HEK293 (cell line): ENCODE results near the gene QRICH1.

Experiments used
- CTCF ChIA-PET: fragments of 350-600 bp; formaldehyde crosslinking; extraction: SDS; loops from one replicate; lab custom pipeline; 2021; ENCODE audit warnings: antibody characterized with exemption; lab: Yijun Ruan, JAX
- POLR2A ChIA-PET: fragments of 300-600 bp; formaldehyde crosslinking; extraction: SDS; loops from one replicate; lab custom pipeline; 2020; ENCODE audit warnings: antibody characterized with exemption, inconsistent platforms; lab: Yijun Ruan, JAX
- H3K27ac ChIP-seq: fragments of 200-500 bp; sonication (Bioruptor generic); 2 replicates; pipeline ENCODE4 v1.5.1; 2014; ENCODE audit warnings: low read depth, low read length, control low read depth, inconsistent platforms; ENCODE audit errors: extremely low read depth
- H3K36me3 ChIP-seq, 2 experiments: fragments of 200-500 bp in 1 of 2; sonication (Bioruptor generic) in 1 of 2; 1 replicate in 1 of 2; 2 replicates in 1 of 2; pipeline ENCODE4 v1.5.1; 2014 to 2017; ENCODE audit warnings: inconsistent platforms in 2 of 2, low read length in 2 of 2; ENCODE audit not compliant: control insufficient read depth in 2 of 2, insufficient read depth in 1 of 2
- H3K4me1 ChIP-seq: fragments of 200-500 bp; sonication (Bioruptor generic); 2 replicates; pipeline ENCODE4 v1.5.1; 2014; ENCODE audit warnings: mild to moderate bottlenecking, low read length, inconsistent platforms; ENCODE audit not compliant: control insufficient read depth, insufficient read depth
- H3K4me3 ChIP-seq: 2 replicates; pipeline ENCODE4 v1.5.1; 2011; ENCODE audit warnings: low read depth, mild to moderate bottlenecking, control low read depth, low read length, moderate library complexity
- H3K9me3 ChIP-seq: fragments of 200-500 bp; sonication (Bioruptor generic); 2 replicates; pipeline ENCODE4 v1.5.1; 2014; ENCODE audit warnings: low read depth, low read length, inconsistent platforms; ENCODE audit not compliant: control insufficient read depth, insufficient read depth
- GLIS2 ChIP-seq: fragments of 450-650 bp; formaldehyde crosslinking; IDR thresholded peaks from 2 replicates; pipeline ENCODE4 v1.5.1; 2016; ENCODE audit warnings: missing biosample characterization, missing genetic modification characterization
- PRDM10 ChIP-seq: fragments of 450-650 bp; formaldehyde crosslinking; IDR thresholded peaks from 2 replicates; pipeline ENCODE4 v1.5.1; 2016; ENCODE audit warnings: missing biosample characterization, missing genetic modification characterization
- PRDM4 ChIP-seq: fragments of 450-650 bp; formaldehyde crosslinking; IDR thresholded peaks from 2 replicates; pipeline ENCODE4 v1.5.1; 2017; ENCODE audit warnings: missing biosample characterization, missing genetic modification characterization
- SP7 ChIP-seq: fragments of 450-650 bp; formaldehyde crosslinking; IDR thresholded peaks from 2 replicates; pipeline ENCODE4 v1.5.1; 2016; ENCODE audit warnings: missing biosample characterization, missing genetic modification characterization
- ZBTB20 ChIP-seq: fragments of 450-650 bp; formaldehyde crosslinking; IDR thresholded peaks from 2 replicates; pipeline ENCODE4 v1.5.1; 2016; ENCODE audit warnings: missing biosample characterization, missing genetic modification characterization
- ZFP41 ChIP-seq: fragments of 450-650 bp; formaldehyde crosslinking; IDR thresholded peaks from 2 replicates; pipeline ENCODE4 v1.5.1; 2016; ENCODE audit warnings: missing biosample characterization, missing genetic modification characterization, borderline replicate concordance
- ZNF10 ChIP-seq: fragments of 450-650 bp; formaldehyde crosslinking; IDR thresholded peaks from 2 replicates; pipeline ENCODE4 v1.5.1; 2017; ENCODE audit warnings: missing biosample characterization, missing genetic modification characterization
- ZNF214 ChIP-seq: fragments of 450-650 bp; formaldehyde crosslinking; IDR thresholded peaks from 2 replicates; pipeline ENCODE4 v1.5.1; 2017; ENCODE audit warnings: missing biosample characterization, mild to moderate bottlenecking, missing genetic modification characterization, borderline replicate concordance
- ZNF223 ChIP-seq: fragments of 450-650 bp; formaldehyde crosslinking; IDR thresholded peaks from 2 replicates; pipeline ENCODE4 v1.5.1; 2016; ENCODE audit warnings: missing biosample characterization, missing genetic modification characterization
- ZNF239 ChIP-seq: fragments of 450-650 bp; formaldehyde crosslinking; IDR thresholded peaks from 2 replicates; pipeline ENCODE4 v1.5.1; 2016; ENCODE audit warnings: missing biosample characterization, missing genetic modification characterization
- ZNF366 ChIP-seq: fragments of 450-650 bp; formaldehyde crosslinking; conservative IDR thresholded peaks from 2 replicates; pipeline ENCODE4 v1.5.1; 2016; ENCODE audit warnings: missing biosample characterization, missing genetic modification characterization
- ZNF391 ChIP-seq: fragments of 450-650 bp; formaldehyde crosslinking; IDR thresholded peaks from 2 replicates; pipeline ENCODE4 v1.5.1; 2016; ENCODE audit warnings: low read depth, missing biosample characterization, missing genetic modification characterization, borderline replicate concordance
- ZNF513 ChIP-seq: fragments of 450-650 bp; IDR thresholded peaks from 2 replicates; pipeline ENCODE4 v1.5.1; 2018; ENCODE audit warnings: missing biosample characterization, missing genetic modification characterization
- ZNF580 ChIP-seq: fragments of 450-650 bp; formaldehyde crosslinking; IDR thresholded peaks from 2 replicates; pipeline ENCODE4 v1.5.1; 2016; ENCODE audit warnings: missing biosample characterization, missing genetic modification characterization
- ZNF639 ChIP-seq: fragments of 450-650 bp; formaldehyde crosslinking; IDR thresholded peaks from 2 replicates; pipeline ENCODE4 v1.5.1; 2016; ENCODE audit warnings: missing biosample characterization, missing genetic modification characterization
- ZNF76 ChIP-seq: fragments of 450-650 bp; formaldehyde crosslinking; IDR thresholded peaks from 2 replicates; pipeline ENCODE4; 2016; ENCODE audit warnings: low read depth, missing biosample characterization, missing genetic modification characterization, borderline replicate concordance

Gene QRICH1

GRCh38 chr3:49017229-49017970 is 76.5 kb downstream of the QRICH1 start (continued):
- peak; percentile 88 for TF ChIP-seq PRDM10 (tag by site-specific recombination)

GRCh38 chr3:49016414-49017228 is 77.2 kb downstream of the QRICH1 start:
- Histone ChIP-seq H3K4me3 (no peak overlapping the region), H3K27ac (no peak overlapping the region), H3K9me3 (no peaks in the 10 kb centered on the region)
- POLR2A ChIA-PET: interaction anchor here (1.0 to 10.4 kb wide), 6 partner anchors 9 to 299 kb away, joined by 3 to 141 read pairs (median 6); partner anchors contain the start of genes IMPDH2, IP6K2, QRICH1 and WDR6
- TF ChIP-seq SP7 (tag by site-specific recombination): no peak
- TF ChIP-seq ZBTB20 (tag by site-specific recombination): peak; percentile 31; the same call in 1 of the 2 replicates
- TF ChIP-seq, all 188 proteins: peak for 1
- H3K36me3 ChIP-seq: peaks cover 0 to 54% of the 10 kb centered on the region in 2 experiments; a peak in 1 of 3 replicates
- CTCF ChIA-PET: interaction anchor here (0.9 to 1.5 kb wide), 2 partner anchors 8 to 29 kb away, joined by 3 to 8 read pairs; no protein-coding TSS in a partner anchor
- no peaks in the 10 kb centered on the region for H3K4me1 ChIP-seq

GRCh38 chr3:49015765-49016164 is 78.1 kb downstream of the QRICH1 start:
- H3K9me3 ChIP-seq: no peaks in the 10 kb centered on the region
- H3K27ac ChIP-seq: no peak overlapping the region
- no peaks in the 10 kb centered on the region for H3K4me1 ChIP-seq
- CTCF ChIA-PET: interaction anchor here (0.5 to 0.6 kb wide), 3 partner anchors 57 to 279 kb away, joined by 3 to 4 read pairs (median 3); no protein-coding TSS in a partner anchor
- TF ChIP-seq ZNF10 (tag by site-specific recombination): no peak
- no peak for TF ChIP-seq ZNF513 (tag by site-specific recombination)
- no peak for TF ChIP-seq ZNF76
- no peak for TF ChIP-seq ZNF391 (tag by site-specific recombination)
- no peak for TF ChIP-seq ZNF239
- no peak for TF ChIP-seq ZNF214 (tag by site-specific recombination)
- TF ChIP-seq ZNF223 (tag by site-specific recombination): no peak
- TF ChIP-seq, all 188 proteins: peak for 0
- POLR2A ChIA-PET: interaction anchor here (1.0 to 10.4 kb wide), 2 partner anchors 8 to 10 kb away, joined by 3 to 141 read pairs; partner anchors contain the start of gene WDR6
- Histone ChIP-seq H3K4me3 (no peak overlapping the region), H3K36me3 (peaks cover 3 to 60% of the 10 kb centered on the region in 2 experiments; a peak in 2 of 3 replicates)

GRCh38 chr3:49015072-49015471 is 78.8 kb downstream of the QRICH1 start:
- Histone ChIP-seq H3K4me1 (no peaks in the 10 kb centered on the region), H3K36me3 (peaks cover 3 to 60% of the 10 kb centered on the region in 2 experiments; a peak in 2 of 3 replicates), H3K27ac (no peak overlapping the region), H3K9me3 (no peaks in the 10 kb centered on the region), H3K4me3 (no peak overlapping the region)
- TF ChIP-seq ZNF366 (tag by site-specific recombination): no peak
- TF ChIP-seq GLIS2 (tag by site-specific recombination): no peak
- TF ChIP-seq ZNF580: no peak
- TF ChIP-seq PRDM4 (tag by site-specific recombination): no peak
- no peak for TF ChIP-seq ZNF639 (tag by site-specific recombination)
- TF ChIP-seq ZFP41: no peak
- POLR2A ChIA-PET: interaction anchor here (0.6 to 10.4 kb wide), 2 partner anchors 8 to 67 kb away, joined by 5 to 141 read pairs; partner anchors contain the start of gene WDR6
- CTCF ChIA-PET: interaction anchor here (0.5 to 1.2 kb wide), 2 partner anchors 24 to 58 kb away, joined by 3 read pairs; no protein-coding TSS in a partner anchor
